ENCODE results near the gene HDLBP.

DNA sequence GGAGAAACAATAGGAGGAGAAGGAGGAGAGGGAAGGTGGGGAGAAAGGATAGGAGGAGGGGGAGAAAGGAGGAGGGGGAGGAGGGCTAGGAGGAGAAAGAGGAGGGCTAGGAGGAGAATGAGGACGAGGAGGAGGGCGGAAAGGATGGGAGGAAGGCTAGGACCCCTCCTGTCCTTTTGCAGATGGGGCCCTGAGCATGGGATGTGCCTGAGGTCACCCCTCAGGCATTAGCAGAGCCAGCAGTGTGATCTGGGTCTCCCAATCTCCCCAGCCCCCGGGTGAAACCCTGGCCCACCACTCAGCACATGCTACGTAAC lies 127.6 kb downstream of the HDLBP start:
- TF ChIP-seq, protein P1, sequence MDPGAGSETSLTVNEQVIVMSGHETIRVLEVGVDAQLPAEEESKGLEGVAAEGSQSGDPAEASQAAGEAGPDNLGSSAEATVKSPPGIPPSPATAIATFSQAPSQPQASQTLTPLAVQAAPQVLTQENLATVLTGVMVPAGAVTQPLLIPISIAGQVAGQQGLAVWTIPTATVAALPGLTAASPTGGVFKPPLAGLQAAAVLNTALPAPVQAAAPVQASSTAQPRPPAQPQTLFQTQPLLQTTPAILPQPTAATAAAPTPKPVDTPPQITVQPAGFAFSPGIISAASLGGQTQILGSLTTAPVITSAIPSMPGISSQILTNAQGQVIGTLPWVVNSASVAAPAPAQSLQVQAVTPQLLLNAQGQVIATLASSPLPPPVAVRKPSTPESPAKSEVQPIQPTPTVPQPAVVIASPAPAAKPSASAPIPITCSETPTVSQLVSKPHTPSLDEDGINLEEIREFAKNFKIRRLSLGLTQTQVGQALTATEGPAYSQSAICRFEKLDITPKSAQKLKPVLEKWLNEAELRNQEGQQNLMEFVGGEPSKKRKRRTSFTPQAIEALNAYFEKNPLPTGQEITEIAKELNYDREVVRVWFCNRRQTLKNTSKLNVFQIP (CRISPR knock-in tag; IDR thresholded peaks at IDR 0.05; ENCODE audit: borderline replicate concordance, low read depth) = no peak
- TF ChIP-seq ZFP3 (CRISPR knock-in tag; IDR thresholded peaks at IDR 0.05) = no peak
- no peak for TF ChIP-seq TCF4 (CRISPR knock-in tag; IDR thresholded peaks at IDR 0.05; ENCODE audit: borderline replicate concordance)
- TF ChIP-seq ZNF70 (CRISPR knock-in tag; IDR thresholded peaks at IDR 0.05) = no peak
- no peak for TF ChIP-seq ZNF565 (CRISPR knock-in tag; conservative IDR thresholded peaks at IDR 0.05; ENCODE audit: low read depth)
- TF ChIP-seq, protein P2, sequence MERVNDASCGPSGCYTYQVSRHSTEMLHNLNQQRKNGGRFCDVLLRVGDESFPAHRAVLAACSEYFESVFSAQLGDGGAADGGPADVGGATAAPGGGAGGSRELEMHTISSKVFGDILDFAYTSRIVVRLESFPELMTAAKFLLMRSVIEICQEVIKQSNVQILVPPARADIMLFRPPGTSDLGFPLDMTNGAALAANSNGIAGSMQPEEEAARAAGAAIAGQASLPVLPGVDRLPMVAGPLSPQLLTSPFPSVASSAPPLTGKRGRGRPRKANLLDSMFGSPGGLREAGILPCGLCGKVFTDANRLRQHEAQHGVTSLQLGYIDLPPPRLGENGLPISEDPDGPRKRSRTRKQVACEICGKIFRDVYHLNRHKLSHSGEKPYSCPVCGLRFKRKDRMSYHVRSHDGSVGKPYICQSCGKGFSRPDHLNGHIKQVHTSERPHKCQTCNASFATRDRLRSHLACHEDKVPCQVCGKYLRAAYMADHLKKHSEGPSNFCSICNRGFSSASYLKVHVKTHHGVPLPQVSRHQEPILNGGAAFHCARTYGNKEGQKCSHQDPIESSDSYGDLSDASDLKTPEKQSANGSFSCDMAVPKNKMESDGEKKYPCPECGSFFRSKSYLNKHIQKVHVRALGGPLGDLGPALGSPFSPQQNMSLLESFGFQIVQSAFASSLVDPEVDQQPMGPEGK (CRISPR knock-in tag; IDR thresholded peaks at IDR 0.05; ENCODE audit: borderline replicate concordance) = no peak
- TF ChIP-seq, protein P3, sequence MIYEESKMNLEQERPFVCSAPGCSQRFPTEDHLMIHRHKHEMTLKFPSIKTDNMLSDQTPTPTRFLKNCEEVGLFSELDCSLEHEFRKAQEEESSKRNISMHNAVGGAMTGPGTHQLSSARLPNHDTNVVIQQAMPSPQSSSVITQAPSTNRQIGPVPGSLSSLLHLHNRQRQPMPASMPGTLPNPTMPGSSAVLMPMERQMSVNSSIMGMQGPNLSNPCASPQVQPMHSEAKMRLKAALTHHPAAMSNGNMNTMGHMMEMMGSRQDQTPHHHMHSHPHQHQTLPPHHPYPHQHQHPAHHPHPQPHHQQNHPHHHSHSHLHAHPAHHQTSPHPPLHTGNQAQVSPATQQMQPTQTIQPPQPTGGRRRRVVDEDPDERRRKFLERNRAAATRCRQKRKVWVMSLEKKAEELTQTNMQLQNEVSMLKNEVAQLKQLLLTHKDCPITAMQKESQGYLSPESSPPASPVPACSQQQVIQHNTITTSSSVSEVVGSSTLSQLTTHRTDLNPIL (CRISPR knock-in tag; IDR thresholded peaks at IDR 0.05; ENCODE audit: low read depth) = no peak
- TF ChIP-seq, protein P4, sequence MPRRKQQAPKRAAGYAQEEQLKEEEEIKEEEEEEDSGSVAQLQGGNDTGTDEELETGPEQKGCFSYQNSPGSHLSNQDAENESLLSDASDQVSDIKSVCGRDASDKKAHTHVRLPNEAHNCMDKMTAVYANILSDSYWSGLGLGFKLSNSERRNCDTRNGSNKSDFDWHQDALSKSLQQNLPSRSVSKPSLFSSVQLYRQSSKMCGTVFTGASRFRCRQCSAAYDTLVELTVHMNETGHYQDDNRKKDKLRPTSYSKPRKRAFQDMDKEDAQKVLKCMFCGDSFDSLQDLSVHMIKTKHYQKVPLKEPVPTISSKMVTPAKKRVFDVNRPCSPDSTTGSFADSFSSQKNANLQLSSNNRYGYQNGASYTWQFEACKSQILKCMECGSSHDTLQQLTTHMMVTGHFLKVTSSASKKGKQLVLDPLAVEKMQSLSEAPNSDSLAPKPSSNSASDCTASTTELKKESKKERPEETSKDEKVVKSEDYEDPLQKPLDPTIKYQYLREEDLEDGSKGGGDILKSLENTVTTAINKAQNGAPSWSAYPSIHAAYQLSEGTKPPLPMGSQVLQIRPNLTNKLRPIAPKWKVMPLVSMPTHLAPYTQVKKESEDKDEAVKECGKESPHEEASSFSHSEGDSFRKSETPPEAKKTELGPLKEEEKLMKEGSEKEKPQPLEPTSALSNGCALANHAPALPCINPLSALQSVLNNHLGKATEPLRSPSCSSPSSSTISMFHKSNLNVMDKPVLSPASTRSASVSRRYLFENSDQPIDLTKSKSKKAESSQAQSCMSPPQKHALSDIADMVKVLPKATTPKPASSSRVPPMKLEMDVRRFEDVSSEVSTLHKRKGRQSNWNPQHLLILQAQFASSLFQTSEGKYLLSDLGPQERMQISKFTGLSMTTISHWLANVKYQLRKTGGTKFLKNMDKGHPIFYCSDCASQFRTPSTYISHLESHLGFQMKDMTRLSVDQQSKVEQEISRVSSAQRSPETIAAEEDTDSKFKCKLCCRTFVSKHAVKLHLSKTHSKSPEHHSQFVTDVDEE (CRISPR knock-in tag; IDR thresholded peaks at IDR 0.05) = no peak
- no peak for TF ChIP-seq ZFP30 (CRISPR knock-in tag; IDR thresholded peaks at IDR 0.05)
